ENCODE measurements around the gene HPD.
A peak's percentile ranks its signal among the peaks of the same experiment; 100 is the strongest.
"Not testable (repeated sequence)": the region's sequence is repeated elsewhere in the genome, so short reads cannot be mapped to it uniquely, and the experiment has no call there.

Gene HPD

GRCh38 chr12:121861636-121862254, 3.1 kb upstream of the HPD start:
- DNase-seq, result no peak

GRCh38 chr12:121860699-121861098, 2.0 kb upstream of the HPD start:
- DNase-seq, result not testable (repeated sequence)

GRCh38 chr12:121860257-121860656, 1.6 kb upstream of the HPD start:
- DNase-seq, result no peak

GRCh38 chr12:121858318-121858661, 369 bp downstream of the HPD start:
- DNase-seq, result no peak

GRCh38 chr12:121857322-121858246, 1.1 kb downstream of the HPD start:
- no peak for DNase-seq

GRCh38 chr12:121852392-121852791, 6.3 kb downstream of the HPD start:
- DNase-seq, result not testable (repeated sequence)

GRCh38 chr12:121849665-121850064, 9.0 kb downstream of the HPD start:
- no peak for DNase-seq

- no peak for DNase-seq
Observed at GRCh38 chr12:121849211-121849610, 9.4 kb downstream of the HPD start.

GRCh38 chr12:121845701-121846100, 13.0 kb downstream of the HPD start:
- no peak for DNase-seq

- DNase-seq, result no peak
Observed at GRCh38 chr12:121843236-121843982, 15.2 kb downstream of the HPD start.

- DNase-seq, result no peak
Observed at GRCh38 chr12:121839993-121840761, 18.5 kb downstream of the HPD start.

- DNase-seq, result peak; percentile 99
Observed at GRCh38 chr12:121839106-121839992, 19.3 kb downstream of the HPD start.

- no peak for DNase-seq
Observed at GRCh38 chr12:121838126-121838525, 20.5 kb downstream of the HPD start.

- no peak for DNase-seq
Observed at GRCh38 chr12:121837680-121838079, 21.0 kb downstream of the HPD start.

GRCh38 chr12:121831571-121832245, 27.0 kb downstream of the HPD start:
- no peak for DNase-seq

GRCh38 chr12:121830588-121831265, 27.9 kb downstream of the HPD start:
- no peak for DNase-seq

- DNase-seq, result no peak
Observed at GRCh38 chr12:121830134-121830533, 28.5 kb downstream of the HPD start.

- DNase-seq, result no peak
Observed at GRCh38 chr12:121829250-121829918, 29.3 kb downstream of the HPD start.

- no peak for DNase-seq
Observed at GRCh38 chr12:121828826-121829225, 29.8 kb downstream of the HPD start.

- no peak for DNase-seq
Observed at GRCh38 chr12:121828306-121828705, 30.4 kb downstream of the HPD start.
